ENCODE data around the gene PDIA2. TPM values are rescaled to one million over a fixed set of nuclear protein-coding genes. Genes with fewer than 3 reads are reported as not detected.

The PDIA2 gene
- total RNA-seq, 1 donor from 2014 or later: 0.81 TPM

GRCh38 chr16:278863-279366 is 4.0 kb upstream of the PDIA2 start:
- intact Hi-C loops (cut with DNase I): no loop called here
- DNase-seq (ENCODE audit: low spot score): no peak

- intact Hi-C loops (cut with DNase I): no loop called here
- DNase-seq (ENCODE audit: low spot score): no peak
These were observed 3.4 kb upstream of the PDIA2 start for GRCh38 chr16:279531-279930.

- intact Hi-C loops (cut with DNase I): no loop called here
- DNase-seq (ENCODE audit: low spot score): no peak
These were observed 2.9 kb upstream of the PDIA2 start for GRCh38 chr16:280005-280460.

GRCh38 chr16:280552-280951 is 2.4 kb upstream of the PDIA2 start, which contains the start of gene ARHGDIG:
Gene ARHGDIG (plus strand): TSS chr16:280591. CDS start chr16:280681, 90 bp downstream.
- DNase-seq (ENCODE audit: low spot score): no peak
- intact Hi-C loops (cut with DNase I): no loop called here

- intact Hi-C loops (cut with DNase I): no loop called here
- no peak for DNase-seq (ENCODE audit: low spot score)
These were observed 1.8 kb upstream of the PDIA2 start for GRCh38 chr16:280991-281659.

- no peak for DNase-seq (ENCODE audit: low spot score)
- intact Hi-C loops (cut with DNase I): no loop called here
These were observed 1.2 kb upstream of the PDIA2 start for GRCh38 chr16:281660-282255.

GRCh38 chr16:282491-282890 is 473 bp upstream of the PDIA2 start:
- no peak for DNase-seq (ENCODE audit: low spot score)
- intact Hi-C loops (cut with DNase I): no loop called here

GRCh38 chr16:284204-285120 is 1.5 kb downstream of the PDIA2 start:
- no peak for DNase-seq (ENCODE audit: low spot score)
- intact Hi-C loops (cut with DNase I): no loop called here

- DNase-seq (ENCODE audit: low spot score): no peak
- intact Hi-C loops (cut with DNase I): no loop called here
These were observed 2.4 kb downstream of the PDIA2 start for GRCh38 chr16:285146-286055.

- intact Hi-C loops (cut with DNase I): no loop called here
- no peak for DNase-seq (ENCODE audit: low spot score)
These were observed 3.7 kb downstream of the PDIA2 start for GRCh38 chr16:286491-287297.

GRCh38 chr16:287298-287811 is 4.4 kb downstream of the PDIA2 start:
- DNase-seq (ENCODE audit: low spot score): no peak
- intact Hi-C loops (cut with DNase I): no loop called here

GRCh38 chr16:287981-288920 is 5.3 kb downstream of the PDIA2 start:
- no peak for DNase-seq (ENCODE audit: low spot score)
- intact Hi-C loops (cut with DNase I): no loop called here

- no peak for DNase-seq (ENCODE audit: low spot score)
These were observed 6.5 kb downstream of the PDIA2 start for GRCh38 chr16:289395-289997.

GRCh38 chr16:290015-290680 is 7.2 kb downstream of the PDIA2 start:
- intact Hi-C loops (cut with DNase I): no loop called here
- DNase-seq (ENCODE audit: low spot score): no peak

More at GRCh38 chr16:289395-289997, 6.5 kb downstream of the PDIA2 start:
- intact Hi-C loops (cut with DNase I): no loop called here

- intact Hi-C loops (cut with DNase I): no loop called here
- DNase-seq (ENCODE audit: low spot score): no peak
These were observed 7.9 kb downstream of the PDIA2 start for GRCh38 chr16:290681-291405.
